Chondrocyte (in vitro differentiated cells): ENCODE results near the gene NEK1. TPM values are rescaled to one million over a fixed set of nuclear protein-coding genes. Genes with fewer than 3 reads are reported as not detected.

Experiments
- DNase-seq: peaks from one replicate; pipeline ENCODE4 v3.0.0; 2021; ENCODE audit warnings: mixed read lengths, low spot score
- H3K27ac Mint-ChIP-seq: one replicate; pipeline ENCODE4 v1.8.0; 2021; ENCODE audit warnings: mild to moderate bottlenecking, moderate library complexity, mixed read lengths; ENCODE audit not compliant: unreplicated experiment
- H3K27me3 Mint-ChIP-seq: 2 replicates; pipeline ENCODE4 v1.8.0; 2021; ENCODE audit warnings: low read depth, mixed read lengths
- H3K36me3 Mint-ChIP-seq: 2 replicates; pipeline ENCODE4 v1.8.0; 2021; ENCODE audit warnings: low read depth, mixed read lengths
- H3K4me1 Mint-ChIP-seq: 2 replicates; pipeline ENCODE4 v1.8.0; 2021; ENCODE audit warnings: low read depth, mild to moderate bottlenecking, mixed read lengths
- H3K4me3 Mint-ChIP-seq: one replicate; pipeline ENCODE4 v1.8.0; 2021; ENCODE audit warnings: mild to moderate bottlenecking, moderate library complexity, mixed read lengths; ENCODE audit not compliant: unreplicated experiment
- H3K9me3 Mint-ChIP-seq: 2 replicates; pipeline ENCODE4 v1.8.0; 2021; ENCODE audit warnings: low read depth, mixed read lengths
- CTCF ChIP-seq: fragments of 200-600 bp; sonication (generic); IDR thresholded peaks from 2 replicates; pipeline ENCODE4 v1.5.0; 2021; ENCODE audit warnings: antibody characterized with exemption, mild to moderate bottlenecking, moderate library complexity
- total RNA-seq: library from RNA; stranded (reverse); gene quantifications from 3 replicates; pipeline ENCODE4 v1.2.1, GENCODE V29; 2021

The NEK1 gene
- total RNA-seq, 1 donor from 2014 or later, result 13.7 TPM

GRCh38 chr4:169489306-169489705, 123.1 kb downstream of the NEK1 start:
- no peak for TF ChIP-seq CTCF
- H3K36me3 Mint-ChIP-seq, result peaks cover 11% of the 10 kb centered on the region
- no peak overlapping the region for H3K4me3 Mint-ChIP-seq
- peaks cover 16% of the 10 kb centered on the region for H3K4me1 Mint-ChIP-seq
- H3K9me3 Mint-ChIP-seq, result peaks cover 11% of the 10 kb centered on the region
- no peaks in the 10 kb centered on the region for H3K27me3 Mint-ChIP-seq
- H3K27ac Mint-ChIP-seq, result no peak overlapping the region
- DNase-seq, result no peak

DNA sequence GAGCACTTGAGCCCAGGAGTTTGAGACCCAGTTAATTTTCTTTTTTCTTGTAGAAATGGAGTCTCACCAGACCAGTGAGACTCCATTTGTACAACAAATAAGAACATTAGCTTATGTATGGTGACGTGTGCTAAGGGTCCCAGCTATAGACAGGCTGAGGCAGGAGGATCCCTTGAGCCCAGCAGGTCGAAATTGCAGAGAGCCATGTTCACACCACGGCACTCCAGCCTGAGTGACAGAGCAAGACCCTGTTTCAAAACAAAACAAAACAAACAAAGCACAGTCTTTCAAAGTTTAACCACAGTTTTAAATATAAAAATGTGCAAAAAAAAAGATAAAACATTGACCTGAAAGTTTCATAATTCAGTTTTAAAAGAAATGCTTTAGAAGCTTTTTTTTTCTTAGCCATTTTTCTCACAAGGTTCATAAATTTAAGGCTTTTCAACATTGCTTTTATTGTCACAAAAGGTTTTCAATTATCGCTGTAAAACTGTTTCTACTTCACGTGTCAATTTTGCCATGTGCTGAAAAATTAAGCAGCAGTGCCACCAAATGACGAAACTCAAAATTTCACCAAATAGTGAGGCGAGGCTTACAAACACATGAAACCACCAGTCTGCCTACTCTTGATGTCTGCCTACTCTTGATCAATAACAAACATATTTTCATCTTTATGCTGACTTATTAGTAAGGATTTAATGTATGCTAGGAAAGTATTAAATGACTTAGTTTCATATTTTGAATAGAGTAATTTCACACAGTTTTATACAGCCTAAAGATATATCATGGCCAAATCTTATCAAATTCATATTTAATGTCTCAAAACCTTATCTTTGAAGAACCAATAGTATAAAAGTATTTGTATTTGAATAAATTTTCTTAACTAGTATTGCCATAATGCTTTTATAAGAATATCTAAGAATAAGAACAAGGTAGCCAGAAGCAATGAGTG, 126.3 kb downstream of the NEK1 start:
- TF ChIP-seq CTCF, result peak; percentile 92
- Mint-ChIP-seq H3K4me3 (no peak overlapping the region), H3K27me3 (no peaks in the 10 kb centered on the region), H3K36me3 (peaks cover 14% of the 10 kb centered on the region), H3K9me3 (peaks cover 8% of the 10 kb centered on the region), H3K4me1 (peaks cover 6% of the 10 kb centered on the region), H3K27ac (no peak overlapping the region)
- no peak for DNase-seq

DNA sequence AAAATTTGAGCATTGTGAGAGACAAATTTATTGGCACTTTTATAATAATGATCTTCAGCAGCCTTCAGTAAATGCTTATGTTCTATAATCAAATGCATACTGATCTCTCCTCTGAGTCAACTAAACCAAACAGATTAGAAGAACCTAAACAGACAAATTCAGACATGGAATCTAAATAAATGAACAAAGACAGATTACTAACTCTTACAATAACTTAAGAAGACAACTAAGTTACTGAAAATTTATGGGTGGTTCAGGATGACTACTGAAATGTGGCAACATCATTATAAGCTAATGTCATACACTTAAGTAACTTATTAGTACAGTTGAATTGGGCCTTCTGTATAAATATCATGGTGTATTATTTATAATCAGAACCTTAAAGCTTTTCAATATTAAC, 127.3 kb downstream of the NEK1 start:
- Mint-ChIP-seq H3K9me3 (peaks cover 10% of the 10 kb centered on the region), H3K4me1 (peaks cover 6% of the 10 kb centered on the region), H3K4me3 (no peak overlapping the region), H3K27ac (no peak overlapping the region), H3K36me3 (peaks cover 13% of the 10 kb centered on the region), H3K27me3 (no peaks in the 10 kb centered on the region)
- TF ChIP-seq CTCF, result no peak
- DNase-seq, result no peak

DNA sequence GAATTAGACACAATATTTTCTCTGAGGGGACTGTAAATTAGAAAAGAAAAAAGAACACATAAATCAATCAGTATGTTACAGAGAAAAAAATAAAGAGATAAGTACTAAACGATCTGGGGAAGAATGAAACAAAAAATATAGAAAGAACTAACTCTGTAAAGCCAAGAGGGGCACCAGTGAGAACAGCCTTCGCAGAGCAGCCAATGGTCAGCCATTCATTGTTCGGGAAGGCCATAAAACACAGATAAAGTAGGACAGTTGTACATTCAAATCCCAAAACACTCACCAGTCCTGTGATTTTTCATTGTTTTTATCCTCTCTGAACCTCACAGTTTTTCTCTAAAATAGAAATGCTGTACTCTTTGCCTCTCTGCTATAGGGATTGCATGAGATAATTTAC, 127.9 kb downstream of the NEK1 start:
- Mint-ChIP-seq H3K9me3 (peaks cover 10% of the 10 kb centered on the region), H3K4me1 (peaks cover 6% of the 10 kb centered on the region), H3K36me3 (peaks cover 13% of the 10 kb centered on the region), H3K27ac (no peak overlapping the region), H3K4me3 (no peak overlapping the region), H3K27me3 (no peaks in the 10 kb centered on the region)
- DNase-seq, result no peak
- peak; percentile 50 for TF ChIP-seq CTCF

DNA sequence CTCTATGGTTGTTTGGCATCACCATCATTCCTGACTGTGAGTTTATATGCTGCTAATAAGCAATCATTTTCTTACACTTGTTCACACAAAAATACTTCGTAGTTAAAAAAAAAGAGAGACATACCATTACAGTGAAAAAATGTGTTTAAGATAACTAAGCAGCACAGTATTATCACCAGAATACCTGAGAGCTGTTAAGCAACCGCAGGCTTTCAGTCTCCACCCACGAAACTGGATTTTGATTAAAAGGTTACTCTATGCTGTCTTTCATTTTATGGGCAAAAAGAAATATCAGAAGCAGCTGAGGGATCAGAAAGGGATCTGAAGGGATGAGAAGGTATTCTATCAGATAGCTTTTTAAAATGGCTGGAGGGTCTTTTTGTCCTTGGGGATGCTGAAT, 148.3 kb downstream of the NEK1 start:
- Mint-ChIP-seq H3K36me3 (peaks cover 17% of the 10 kb centered on the region), H3K9me3 (peaks cover 14% of the 10 kb centered on the region), H3K4me3 (no peak overlapping the region), H3K4me1 (no peaks in the 10 kb centered on the region), H3K27me3 (no peaks in the 10 kb centered on the region), H3K27ac (no peak overlapping the region)
- TF ChIP-seq CTCF, result no peak
- DNase-seq, result no peak
